Esophagus squamous epithelium (tissue), 4 donors: ENCODE results near the gene UNC5B.

ENCODE experiments used
- CTCF ChIP-seq, 6 experiments: fragments of 450-650 bp in 4 of 6; fragments of 200-600 bp in 2 of 6; sonication (generic) in 2 of 6; IDR thresholded peaks; one replicate each; pipeline ENCODE4 v1.5.1; 2016 to 2019; ENCODE audit warnings: antibody characterized with exemption in 6 of 6, mild to moderate bottlenecking in 4 of 6, moderate library complexity in 4 of 6
- POLR2A ChIP-seq, 4 donors: fragments of 450-650 bp; IDR thresholded peaks; one replicate each; pipeline ENCODE4 v1.6.1; 2017; ENCODE audit warnings: antibody characterized with exemption in 4 of 4, mild to moderate bottlenecking in 4 of 4, moderate library complexity in 3 of 4

- no peak for TF ChIP-seq CTCF (IDR thresholded peaks at IDR 0.05)
- TF ChIP-seq POLR2A (IDR thresholded peaks at IDR 0.05), result peak in 3 of 4 donors; percentile 31 to 50 (median 40)
Observed at GRCh38 chr10:71246591-71247413, 34.4 kb downstream of the UNC5B start.
